Calu3 (cell line): Measurements from ENCODE around the gene NPM1. TPM values are rescaled to one million over a fixed set of nuclear protein-coding genes. Genes with fewer than 3 reads are reported as not detected.

Experiments used
- BruUV-seq: library from RNA; stranded (reverse); fragments of 400-500 nt; replicated peaks from 2 replicates; lab custom pipeline; 2021; lab: Mats Ljungman, UMichigan
- CTCF ChIA-PET: fragments of 300-600 bp; sonication (Branson Sonifier 250); formaldehyde crosslinking; loops from one replicate; lab custom pipeline; 2022; ENCODE audit warnings: antibody characterized with exemption; lab: Charles Lee
- DNase-seq: peaks from one replicate; pipeline ENCODE4 v3.0.0; 2022
- H3K27ac Mint-ChIP-seq: one replicate; pipeline ENCODE4 v1.8.0; 2022; ENCODE audit warnings: mixed read lengths; ENCODE audit not compliant: unreplicated experiment
- H3K27me3 Mint-ChIP-seq: one replicate; pipeline ENCODE4 v1.8.0; 2022; ENCODE audit warnings: mixed read lengths; ENCODE audit not compliant: unreplicated experiment
- H3K36me3 Mint-ChIP-seq: one replicate; pipeline ENCODE4 v1.8.0; 2022; ENCODE audit warnings: mild to moderate bottlenecking, moderate library complexity, mixed read lengths; ENCODE audit not compliant: insufficient read depth, unreplicated experiment
- H3K4me1 Mint-ChIP-seq: one replicate; pipeline ENCODE4 v1.8.0; 2022; ENCODE audit warnings: mild to moderate bottlenecking, low read depth, mixed read lengths; ENCODE audit not compliant: unreplicated experiment
- H3K4me3 Mint-ChIP-seq: one replicate; pipeline ENCODE4 v1.8.0; 2022; ENCODE audit warnings: mild to moderate bottlenecking, low read depth, moderate library complexity, mixed read lengths; ENCODE audit not compliant: unreplicated experiment
- H3K9me3 Mint-ChIP-seq: one replicate; pipeline ENCODE4 v1.8.0; 2022; ENCODE audit warnings: low read depth, mixed read lengths; ENCODE audit not compliant: unreplicated experiment
- CTCF ChIP-seq: fragments of 200-600 bp; IDR thresholded peaks from one replicate; pipeline ENCODE4 v1.8.0; 2022; ENCODE audit warnings: antibody characterized with exemption; ENCODE audit not compliant: unreplicated experiment
- intact Hi-C: fragments of 100-400 bp; cut with micrococcal nuclease; formaldehyde crosslinking; loops from one replicate; pipeline ENCODE4 v1.10.0; 2022; ENCODE audit not compliant: unreplicated experiment
- microRNA-seq: library from miRNA; unstranded; fragments of <30 nt; microRNA quantifications from one replicate; pipeline ENCODE4 v1.2.0, GENCODE V29; 2022
- total RNA-seq: library from RNA; stranded (reverse); gene quantifications from 2 replicates; pipeline ENCODE4 v1.2.3, GENCODE V29; 2022

The NPM1 gene
- total RNA-seq, 1 experiment from 2014 or later: 1,863 TPM

GRCh38 chr5:171455522-171455921 lies 67.9 kb downstream of the NPM1 start:
- H3K4me1 Mint-ChIP-seq: no peaks in the 10 kb centered on the region
- CTCF ChIA-PET: no interaction called here
- peaks cover 64% of the 10 kb centered on the region for H3K27me3 Mint-ChIP-seq
- no peak overlapping the region for H3K4me3 Mint-ChIP-seq
- DNase-seq: no peak
- no peaks in the 10 kb centered on the region for H3K9me3 Mint-ChIP-seq
- no peak overlapping the region for H3K27ac Mint-ChIP-seq
- intact Hi-C loops: no loop called here
- no TSS peak for BruUV-seq
- peaks cover 7% of the 10 kb centered on the region for H3K36me3 Mint-ChIP-seq
- TF ChIP-seq CTCF: no peak

GRCh38 chr5:171457208-171457981 lies 69.7 kb downstream of the NPM1 start:
- BruUV-seq: no TSS peak
- no peak for TF ChIP-seq CTCF
- Mint-ChIP-seq H3K36me3 (no peaks in the 10 kb centered on the region), H3K9me3 (no peaks in the 10 kb centered on the region), H3K4me1 (no peaks in the 10 kb centered on the region), H3K27ac (no peak overlapping the region), H3K27me3 (peaks cover 61% of the 10 kb centered on the region), H3K4me3 (no peak overlapping the region)
- CTCF ChIA-PET: no interaction called here
- intact Hi-C loops: no loop called here
- no peak for DNase-seq

- Mint-ChIP-seq H3K9me3 (no peaks in the 10 kb centered on the region), H3K4me1 (no peaks in the 10 kb centered on the region), H3K36me3 (no peaks in the 10 kb centered on the region), H3K27me3 (peaks cover 62% of the 10 kb centered on the region), H3K4me3 (no peak overlapping the region), H3K27ac (no peak overlapping the region)
- CTCF ChIA-PET: no interaction called here
- BruUV-seq: no TSS peak
- intact Hi-C loops: no loop called here
- DNase-seq: no peak
- no peak for TF ChIP-seq CTCF
These were observed 72.2 kb downstream of the NPM1 start for GRCh38 chr5:171459839-171460238.

Small RNA genes within 50 kb of the gene (microRNA-seq; reads per million reads assigned to microRNA genes)
- gene MIR3912: 3.5 reads per million, percentile 4 among the genes with 10 or more reads in this experiment

Other genes with a start within 250 kb of the NPM1 start
- gene TLX3, start 78.6 kb upstream of the NPM1 start, total RNA-seq: 6.0 and 6.5 TPM in 2 replicates
- gene FGF18, start 31.8 kb downstream of the NPM1 start, total RNA-seq: 0.61 and 0.76 TPM in 2 replicates